Left lung (tissue), 10 donors: ENCODE data around the gene TAGAP. TPM values are rescaled to one million over a fixed set of nuclear protein-coding genes. Genes with fewer than 3 reads are reported as not detected.

Source experiments
- ATAC-seq: fragments of 200-7000 bp; cut with Tn5 transposase; one replicate; pipeline ENCODE4 v1.9.1; 2020; ENCODE audit warnings: moderate library complexity
- DNase-seq, 4 donors: peaks; one replicate each; pipeline ENCODE4 v3.0.0-alpha.2; 2013 to 2020
- H3K27ac ChIP-seq, 2 donors: fragments of 200-600 bp; sonication (generic) in 1 of 2; one replicate each; pipeline versions ENCODE4 v1.5.0 to v1.8.0; 2020 to 2021
- H3K27me3 ChIP-seq, 2 donors: fragments of 200-600 bp; sonication (generic) in 1 of 2; one replicate each; pipeline versions ENCODE4 v1.5.0 to v1.8.0; 2020 to 2021
- H3K36me3 ChIP-seq, 2 donors: fragments of 200-600 bp; sonication (generic) in 1 of 2; one replicate each; pipeline versions ENCODE4 v1.5.0 to v1.8.0; 2020 to 2021
- H3K4me1 ChIP-seq, 2 donors: fragments of 200-600 bp; one replicate each; pipeline ENCODE4 v1.8.0; 2021
- H3K4me3 ChIP-seq, 2 donors: fragments of 200-600 bp; sonication (generic) in 1 of 2; one replicate each; pipeline versions ENCODE4 v1.5.0 to v1.8.0; 2020 to 2021; ENCODE audit warnings: mild to moderate bottlenecking in 1 of 2
- H3K9me3 ChIP-seq, 2 donors: fragments of 200-600 bp; sonication (generic) in 1 of 2; one replicate each; pipeline versions ENCODE4 v1.5.0 to v1.8.0; 2020 to 2021
- CTCF ChIP-seq, 2 donors: fragments of 200-600 bp; sonication (generic) in 1 of 2; IDR thresholded peaks; one replicate each; pipeline versions ENCODE4 v1.5.0 to v1.8.0; 2021; ENCODE audit warnings: antibody characterized with exemption in 2 of 2
- intact Hi-C, 2 donors: fragments of 100-400 bp; cut with DNase I; formaldehyde crosslinking; loops; one replicate each; pipeline versions ENCODE4 v1.11.2 to v1.14.2; 2022
- polyA plus RNA-seq, 6 donors: library from polyadenylated mRNA; unstranded; fragments of 120-200 nt; gene quantifications; one replicate each; pipeline ENCODE4 v1.2.1, GENCODE V29; 2013; ENCODE audit not compliant: insufficient read length in 6 of 6
- total RNA-seq, 2 donors: library from RNA; stranded (reverse); fragmentation: NEBNext Ultra II Directional; extraction: Animal tissue kit (Norgen Biotek cat#: 25700); gene quantifications; one replicate each; pipeline ENCODE4 v1.2.1, GENCODE V29; 2021
- donor health status: DM: no; HTN: yes; CAD: no.
- donor health status: DM: no; HTN: no; CAD: no.

The TAGAP gene
- total and polyA plus RNA-seq, 8 donors: 1.3 to 15.1 (median 1.7) TPM

- H3K27me3 ChIP-seq: no peaks in the 10 kb centered on the region
- H3K4me3 ChIP-seq: no peak overlapping the region
- intact Hi-C loops: no loop called here
- ATAC-seq (no peak), DNase-seq (no peak)
- no peaks in the 10 kb centered on the region for H3K36me3 ChIP-seq
- H3K27ac ChIP-seq: no peak overlapping the region
- H3K4me1 ChIP-seq: peaks cover 0 to 17% of the 10 kb centered on the region in 2 donors
- H3K9me3 ChIP-seq: no peaks in the 10 kb centered on the region
- no peak for TF ChIP-seq CTCF (IDR thresholded peaks at IDR 0.05)
These were observed 39.8 kb upstream of the TAGAP start for GRCh38 chr6:159084493-159085091.

GRCh38 chr6:159083146-159083545 lies 38.4 kb upstream of the TAGAP start:
- Histone ChIP-seq H3K27ac (no peak overlapping the region), H3K4me1 (peaks cover 0 to 24% of the 10 kb centered on the region in 2 donors), H3K36me3 (no peaks in the 10 kb centered on the region), H3K4me3 (no peak overlapping the region), H3K27me3 (no peaks in the 10 kb centered on the region), H3K9me3 (no peaks in the 10 kb centered on the region)
- ATAC-seq (peak; percentile 80), DNase-seq (no peak)
- no peak for TF ChIP-seq CTCF (IDR thresholded peaks at IDR 0.05)
- intact Hi-C loops: no loop called here

- intact Hi-C loops: no loop called here
These were observed 37.4 kb upstream of the TAGAP start for GRCh38 chr6:159082039-159082815.

GRCh38 chr6:159080217-159080976 lies 35.6 kb upstream of the TAGAP start:
- Histone ChIP-seq H3K4me1 (peaks cover 0 to 32% of the 10 kb centered on the region in 2 donors), H3K4me3 (no peak overlapping the region), H3K36me3 (no peaks in the 10 kb centered on the region), H3K9me3 (no peaks in the 10 kb centered on the region), H3K27ac (no peak overlapping the region), H3K27me3 (no peaks in the 10 kb centered on the region)
- DNase-seq (no peak), ATAC-seq (no peak)
- intact Hi-C loops: no loop called here
- no peak for TF ChIP-seq CTCF (IDR thresholded peaks at IDR 0.05)

More at GRCh38 chr6:159082039-159082815, 37.4 kb upstream of the TAGAP start:
- H3K9me3 ChIP-seq: no peaks in the 10 kb centered on the region
- no peak for ATAC-seq
- no peaks in the 10 kb centered on the region for H3K36me3 ChIP-seq
- no peak overlapping the region for H3K4me3 ChIP-seq
- H3K4me1 ChIP-seq: peaks cover 0 to 24% of the 10 kb centered on the region in 2 donors
- DNase-seq: no peak
- H3K27me3 ChIP-seq: no peaks in the 10 kb centered on the region
- TF ChIP-seq CTCF (IDR thresholded peaks at IDR 0.05): no peak
- no peak overlapping the region for H3K27ac ChIP-seq

- intact Hi-C loops: no loop called here
- no peaks in the 10 kb centered on the region for H3K9me3 ChIP-seq
- H3K4me1 ChIP-seq: peaks cover 0 to 28% of the 10 kb centered on the region in 2 donors
- DNase-seq (peak in 1 of 4 donors; percentile 30), ATAC-seq (no peak)
- H3K27ac ChIP-seq: no peak overlapping the region
- H3K27me3 ChIP-seq: no peaks in the 10 kb centered on the region
- H3K36me3 ChIP-seq: no peaks in the 10 kb centered on the region
- no peak for TF ChIP-seq CTCF (IDR thresholded peaks at IDR 0.05)
- no peak overlapping the region for H3K4me3 ChIP-seq
These were observed 34.6 kb upstream of the TAGAP start for GRCh38 chr6:159079367-159079766.
